Measurements from ENCODE around the gene ZDHHC5.
"Not testable (repeated sequence)": the region's sequence is repeated elsewhere in the genome, so short reads cannot be mapped to it uniquely, and the experiment has no call there.

The ZDHHC5 gene

DNA sequence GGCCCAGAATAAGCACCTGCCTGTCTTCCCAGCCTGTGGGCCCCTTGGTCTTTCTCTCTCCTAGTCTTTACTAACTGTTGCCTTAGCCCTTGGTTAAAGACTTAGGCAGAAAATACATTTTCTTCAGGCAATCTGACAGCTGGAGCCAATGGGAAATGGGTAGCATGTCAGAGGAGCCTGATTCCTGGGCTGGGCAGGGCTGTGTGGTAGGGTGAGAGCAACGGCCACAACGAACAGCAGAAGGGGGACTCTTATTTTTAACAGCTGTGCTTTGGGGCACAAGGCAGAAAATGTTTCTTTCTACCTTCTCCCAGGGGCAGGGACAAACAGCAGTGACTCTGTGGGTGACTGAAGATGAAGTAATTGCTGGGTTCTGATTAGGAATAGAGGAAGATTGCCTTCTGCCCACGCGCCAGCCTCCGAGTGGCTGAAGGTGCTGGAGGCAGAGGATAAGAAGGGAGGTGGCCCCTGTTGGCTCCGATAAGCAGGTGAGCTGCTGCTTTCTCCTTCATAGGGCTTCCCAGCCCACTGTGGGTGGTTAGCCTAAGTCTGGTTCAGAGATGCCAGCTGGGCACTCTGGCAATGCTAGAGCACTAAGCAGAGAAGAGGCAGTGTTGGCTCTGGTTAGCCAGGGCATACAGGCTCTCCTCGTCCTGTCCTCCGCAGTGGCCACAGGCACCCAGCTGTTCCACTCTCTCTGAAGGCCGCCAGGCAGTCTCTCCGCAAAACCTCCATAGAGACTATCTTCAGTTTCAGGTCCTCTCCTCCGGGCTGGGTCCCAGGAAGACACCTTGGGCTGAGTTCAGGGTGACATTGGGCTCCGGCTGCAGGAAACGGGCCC, 19.7 kb upstream of the ZDHHC5 start:
- H3K27ac Mint-ChIP-seq: peak overlapping the region; percentile 84 to 93
- ATAC-seq (replicated peaks): no peak
- H3K9me3 Mint-ChIP-seq: no peaks in the 10 kb centered on the region
- H3K4me3 Mint-ChIP-seq: peak overlapping the region; percentile 90 to 92
- H3K36me3 Mint-ChIP-seq (ENCODE audit: insufficient read depth): peaks cover 6% of the 10 kb centered on the region
- H3K27me3 Mint-ChIP-seq: peaks cover 33 to 65% of the 10 kb centered on the region in 2 donors
- no peak for DNase-seq
- H3K4me1 Mint-ChIP-seq (ENCODE audit: low read depth in 2 of 2): peaks cover 24% of the 10 kb centered on the region in 2 donors

DNA sequence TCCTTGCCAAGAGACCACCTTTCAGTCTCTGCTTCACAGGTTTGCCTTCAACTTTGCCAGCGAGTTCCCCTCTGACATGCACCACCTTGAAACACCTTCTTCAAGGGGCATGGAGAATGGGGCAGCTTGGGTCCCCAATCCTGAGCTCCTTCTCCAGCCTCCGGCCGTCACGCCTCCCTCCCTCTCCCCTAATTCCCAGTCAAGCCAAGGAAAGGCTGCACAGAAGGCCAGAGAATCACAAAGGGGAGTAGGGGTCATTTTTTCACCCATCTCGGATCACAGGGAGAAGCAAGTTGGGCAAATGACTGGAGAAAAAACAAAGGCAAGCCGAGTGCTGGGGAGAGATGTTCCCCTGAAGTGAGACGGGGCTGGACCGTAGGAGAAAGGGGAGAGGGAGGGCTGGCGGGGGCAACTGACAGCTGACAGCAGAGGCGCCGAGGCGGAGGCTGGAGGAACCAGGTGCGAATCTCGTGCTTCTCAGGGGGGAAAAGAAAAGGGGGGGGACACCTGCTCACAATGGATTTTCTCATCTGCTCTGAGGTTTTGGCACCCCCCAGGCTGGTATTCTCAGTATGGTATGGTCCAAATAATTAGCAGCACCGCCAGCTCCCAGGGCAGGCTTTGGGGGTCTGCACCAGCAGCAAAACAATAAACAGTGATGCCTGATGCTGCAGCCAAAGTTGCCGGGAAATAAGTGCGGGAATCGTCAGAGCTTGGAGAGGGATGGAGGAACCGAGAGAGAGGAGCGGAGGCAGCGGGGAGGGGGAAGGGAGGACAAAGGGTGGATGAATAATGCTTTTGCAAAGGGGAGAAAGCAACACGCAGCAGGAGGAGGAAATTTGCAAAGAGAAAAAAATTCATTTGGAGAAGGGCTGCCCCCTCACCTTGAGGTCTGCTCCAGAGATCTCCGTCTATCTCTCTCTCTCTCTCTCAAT, 18.8 kb upstream of the ZDHHC5 start:
- ATAC-seq (replicated peaks) (peak; percentile 6), DNase-seq (no peak)
- Mint-ChIP-seq H3K27ac (peak overlapping the region; percentile 84 to 93), H3K9me3 (no peaks in the 10 kb centered on the region), H3K4me1 (ENCODE audit: low read depth in 2 of 2) (peaks cover 24% of the 10 kb centered on the region in 2 donors), H3K27me3 (peaks cover 25 to 56% of the 10 kb centered on the region in 2 donors), H3K36me3 (ENCODE audit: insufficient read depth) (peaks cover 6% of the 10 kb centered on the region), H3K4me3 (peak overlapping the region; percentile 90 to 92)

DNA sequence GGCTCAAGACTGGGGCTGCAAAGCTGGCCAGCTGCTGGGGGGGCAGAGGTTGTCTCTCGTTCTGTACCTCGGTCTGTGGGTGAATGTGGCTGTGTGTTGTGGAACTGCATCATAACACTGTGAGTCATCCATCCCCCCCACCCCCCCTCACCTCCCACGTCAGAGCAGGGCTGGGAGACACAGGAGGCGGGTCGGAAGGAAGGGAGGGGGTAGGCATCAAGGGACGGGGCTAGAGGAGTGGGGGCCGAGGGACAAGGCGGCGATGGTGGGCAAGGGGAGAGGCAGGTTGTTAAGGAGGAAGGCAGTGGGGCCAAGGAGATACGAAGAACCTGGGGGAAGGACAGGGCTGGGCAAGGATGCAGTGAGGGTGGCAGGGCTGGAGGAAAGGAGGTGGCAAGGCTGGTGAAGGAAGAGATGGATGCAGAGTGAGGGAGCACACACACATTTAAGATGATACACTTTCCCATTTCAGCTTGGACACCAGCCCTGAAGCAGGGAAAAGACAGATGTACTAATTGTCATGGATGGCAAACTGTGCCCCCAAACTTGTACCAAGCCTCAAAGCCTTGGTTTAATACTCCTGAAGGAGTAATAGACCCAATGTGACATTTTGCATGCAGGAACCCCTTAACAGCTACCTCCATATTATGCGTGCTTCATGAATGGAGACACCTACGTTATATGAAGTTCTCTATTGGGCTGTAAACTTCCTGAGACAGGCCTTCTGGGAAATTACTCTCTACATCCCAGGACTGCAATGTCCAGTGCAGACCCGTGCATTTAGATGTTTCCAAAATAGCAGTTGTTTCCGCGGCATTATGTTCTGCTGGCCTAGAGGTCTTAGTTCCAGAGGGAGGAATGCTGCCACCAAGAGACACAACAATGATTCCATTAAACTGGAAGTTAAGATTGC, 17.8 kb upstream of the ZDHHC5 start, which contains the start of gene YPEL4:
YPEL4 (minus strand) TSS at position 87 of the 913 bp plus-strand sequence. CDS start 2,805 bp downstream, outside the sequence.
- ATAC-seq (replicated peaks): peak; percentile 86
- Mint-ChIP-seq H3K4me1 (ENCODE audit: low read depth in 2 of 2) (peaks cover 24% of the 10 kb centered on the region in 2 donors), H3K27me3 (peaks cover 25 to 46% of the 10 kb centered on the region in 2 donors)

DNA sequence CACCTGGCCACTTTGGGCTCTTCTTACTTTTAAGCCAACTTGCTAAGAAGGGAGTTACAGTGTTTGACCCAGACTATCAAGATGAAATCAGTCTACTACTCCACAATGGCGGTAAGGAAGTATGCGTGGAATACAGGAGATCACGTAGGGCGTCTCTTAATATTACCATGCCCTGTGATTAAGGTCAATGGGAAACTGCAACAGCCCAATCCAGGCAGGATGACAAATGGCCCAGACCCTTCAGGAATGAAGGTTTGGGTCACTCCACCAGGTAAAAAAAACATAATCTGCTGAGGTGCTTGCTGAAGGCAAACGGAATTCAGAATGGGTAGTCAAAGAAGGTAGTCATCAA, 17.2 kb upstream of the ZDHHC5 start:
- ATAC-seq (replicated peaks) (no peak), DNase-seq (no peak)
- Mint-ChIP-seq H3K4me1 (ENCODE audit: low read depth in 2 of 2) (peaks cover 24% of the 10 kb centered on the region in 2 donors), H3K27ac (peak overlapping the region; percentile 84 to 93), H3K27me3 (peaks cover 23 to 40% of the 10 kb centered on the region in 2 donors), H3K4me3 (no peak overlapping the region), H3K9me3 (no peaks in the 10 kb centered on the region), H3K36me3 (ENCODE audit: insufficient read depth) (peaks cover 6% of the 10 kb centered on the region)

More for the DNA sequence above, 17.8 kb upstream of the ZDHHC5 start, which contains the start of gene YPEL4:
- peak within 1 kb of the TSS; percentile 84 to 93 for H3K27ac Mint-ChIP-seq
- peak within 1 kb of the TSS; percentile 90 to 92 for H3K4me3 Mint-ChIP-seq
- DNase-seq: peak; percentile 58 to 63 (median 62)
- peaks cover 6% of the 10 kb centered on the region for H3K36me3 Mint-ChIP-seq (ENCODE audit: insufficient read depth)
- H3K9me3 Mint-ChIP-seq: no peaks in the 10 kb centered on the region

DNA sequence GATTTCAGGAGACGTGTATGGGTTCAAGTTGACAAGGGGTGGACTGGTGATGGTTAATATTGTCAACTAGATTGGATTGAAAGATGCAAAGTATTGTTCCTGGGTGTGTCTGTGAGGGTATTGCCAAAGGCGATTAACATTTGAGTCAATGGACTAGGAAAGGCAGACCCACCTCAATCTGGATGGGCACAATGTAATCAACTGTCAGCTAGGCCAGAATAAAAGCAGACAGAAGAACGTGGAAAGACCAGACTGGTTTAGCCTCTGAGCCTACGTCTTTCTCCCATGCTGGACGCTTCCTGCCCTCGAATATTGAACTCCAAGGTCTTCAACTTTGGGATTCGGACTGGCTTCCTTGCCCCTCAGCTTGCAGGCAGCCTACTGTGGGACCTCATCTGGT, 16.5 kb upstream of the ZDHHC5 start:
- H3K27ac Mint-ChIP-seq: no peak overlapping the region
- peaks cover 21 to 22% of the 10 kb centered on the region in 2 donors for H3K4me1 Mint-ChIP-seq (ENCODE audit: low read depth in 2 of 2)
- peaks cover 5% of the 10 kb centered on the region for H3K36me3 Mint-ChIP-seq (ENCODE audit: insufficient read depth)
- H3K9me3 Mint-ChIP-seq: no peaks in the 10 kb centered on the region
- DNase-seq: no peak
- no peak for ATAC-seq (replicated peaks)
- H3K27me3 Mint-ChIP-seq: peaks cover 16 to 33% of the 10 kb centered on the region in 2 donors
- H3K4me3 Mint-ChIP-seq: no peak overlapping the region

DNA sequence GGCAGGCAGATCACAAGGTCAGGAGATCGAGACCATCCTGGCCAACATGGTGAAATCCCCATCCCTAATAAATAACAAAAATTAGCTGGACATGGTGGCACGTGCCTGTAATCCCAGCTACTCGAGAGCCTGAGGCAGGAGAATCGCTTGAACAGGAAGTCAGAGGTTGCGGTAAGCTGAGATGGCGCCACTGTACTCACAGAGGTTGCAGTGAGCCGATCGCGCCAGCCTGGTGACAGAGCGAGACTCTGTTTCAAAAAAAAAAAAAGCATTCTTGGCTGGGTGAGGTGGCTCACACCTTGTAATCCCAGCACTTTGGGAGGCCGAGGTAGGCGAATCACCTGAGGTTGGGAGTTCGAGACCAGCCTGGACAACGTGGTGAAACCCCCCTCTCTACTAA, 15.7 kb upstream of the ZDHHC5 start:
- H3K36me3 Mint-ChIP-seq (ENCODE audit: insufficient read depth); H3K9me3 Mint-ChIP-seq: not testable (repeated sequence)
- Mint-ChIP-seq H3K4me1 (ENCODE audit: low read depth in 2 of 2) (peaks cover 21 to 24% of the 10 kb centered on the region in 2 donors), H3K27ac (peak overlapping the region; percentile 82 to 91), H3K4me3 (peak overlapping the region; percentile 40 to 48), H3K27me3 (peaks cover 8 to 25% of the 10 kb centered on the region in 2 donors)
- ATAC-seq (replicated peaks) (peak; percentile 31), DNase-seq (peak in 2 of 3 experiments; percentile 30 to 32)

DNA sequence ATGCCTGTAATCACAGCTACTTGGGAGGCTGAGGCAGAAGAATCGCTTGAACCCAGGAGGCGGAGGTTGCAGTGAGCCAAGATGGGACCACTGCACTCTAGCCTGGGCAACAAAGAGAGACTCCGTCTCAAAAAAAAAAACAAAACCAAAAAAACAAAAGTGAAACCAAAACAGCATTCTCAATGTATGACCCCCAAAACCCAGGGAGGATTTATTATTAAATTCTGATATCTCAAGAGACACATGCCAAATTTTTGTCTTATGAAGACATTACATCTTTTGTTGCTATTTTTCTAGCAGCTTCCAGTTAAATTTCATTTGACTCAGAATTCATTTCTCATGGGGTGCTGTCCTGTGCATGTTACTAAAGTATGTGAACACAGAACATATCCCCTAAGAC, 15.3 kb upstream of the ZDHHC5 start:
- Mint-ChIP-seq H3K27me3 (peaks cover 3 to 21% of the 10 kb centered on the region in 2 donors), H3K36me3 (ENCODE audit: insufficient read depth) (peaks cover 8% of the 10 kb centered on the region), H3K9me3 (no peaks in the 10 kb centered on the region), H3K4me3 (peak overlapping the region; percentile 40 to 48), H3K4me1 (ENCODE audit: low read depth in 2 of 2) (peaks cover 26 to 28% of the 10 kb centered on the region in 2 donors), H3K27ac (peak overlapping the region; percentile 82 to 91)
- ATAC-seq (replicated peaks): no peak
- DNase-seq: no peak

DNA sequence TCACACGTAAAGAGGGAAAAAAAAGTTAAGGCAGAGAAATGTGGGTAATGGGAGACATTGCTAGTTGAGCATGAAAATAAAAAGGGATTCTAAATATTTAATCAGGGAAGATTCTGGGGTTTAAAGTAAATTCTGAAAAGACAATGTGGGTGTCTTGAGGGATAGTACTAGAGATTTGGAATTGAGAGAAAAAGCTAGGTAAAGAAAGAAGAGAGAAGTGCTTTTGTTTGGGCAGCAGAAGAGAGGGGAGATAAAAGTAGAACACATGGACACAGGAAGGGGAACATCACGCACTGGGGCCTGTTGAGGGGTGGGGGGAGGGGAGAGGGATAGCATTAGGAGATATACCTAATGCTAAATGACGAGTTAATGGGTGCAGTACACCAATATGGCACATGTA, 14.8 kb upstream of the ZDHHC5 start:
- DNase-seq (no peak), ATAC-seq (replicated peaks) (no peak)
- Mint-ChIP-seq H3K4me1 (ENCODE audit: low read depth in 2 of 2) (peaks cover 29 to 33% of the 10 kb centered on the region in 2 donors), H3K36me3 (ENCODE audit: insufficient read depth) (peaks cover 9% of the 10 kb centered on the region), H3K9me3 (no peaks in the 10 kb centered on the region), H3K27ac (peak overlapping the region; percentile 82 to 91), H3K4me3 (no peak overlapping the region), H3K27me3 (peaks cover 0 to 16% of the 10 kb centered on the region in 2 donors)

DNA sequence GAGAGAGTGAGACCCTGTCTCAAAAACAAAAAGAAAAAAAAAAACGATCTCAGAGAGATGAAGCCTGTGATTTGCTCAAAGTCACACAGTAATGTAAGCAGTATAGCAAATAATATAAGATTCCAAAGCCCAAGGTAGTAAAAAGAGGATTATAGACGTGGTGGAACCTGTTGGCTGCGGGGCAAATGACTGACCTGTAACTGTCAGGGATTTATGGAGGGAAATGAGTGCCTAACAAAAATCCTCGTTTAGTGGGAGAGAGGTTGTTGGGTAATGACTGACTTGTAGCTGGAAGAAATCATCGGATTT, 11.1 kb upstream of the ZDHHC5 start:
- Mint-ChIP-seq H3K9me3 (no peaks in the 10 kb centered on the region), H3K36me3 (ENCODE audit: insufficient read depth) (peaks cover 35% of the 10 kb centered on the region), H3K27me3 (no peaks in the 10 kb centered on the region), H3K27ac (peak overlapping the region; percentile 86 to 96), H3K4me1 (ENCODE audit: low read depth in 2 of 2) (peaks cover 21 to 25% of the 10 kb centered on the region in 2 donors), H3K4me3 (peak overlapping the region; percentile 96 to 98)
- DNase-seq: no peak
- no peak for ATAC-seq (replicated peaks)

DNA sequence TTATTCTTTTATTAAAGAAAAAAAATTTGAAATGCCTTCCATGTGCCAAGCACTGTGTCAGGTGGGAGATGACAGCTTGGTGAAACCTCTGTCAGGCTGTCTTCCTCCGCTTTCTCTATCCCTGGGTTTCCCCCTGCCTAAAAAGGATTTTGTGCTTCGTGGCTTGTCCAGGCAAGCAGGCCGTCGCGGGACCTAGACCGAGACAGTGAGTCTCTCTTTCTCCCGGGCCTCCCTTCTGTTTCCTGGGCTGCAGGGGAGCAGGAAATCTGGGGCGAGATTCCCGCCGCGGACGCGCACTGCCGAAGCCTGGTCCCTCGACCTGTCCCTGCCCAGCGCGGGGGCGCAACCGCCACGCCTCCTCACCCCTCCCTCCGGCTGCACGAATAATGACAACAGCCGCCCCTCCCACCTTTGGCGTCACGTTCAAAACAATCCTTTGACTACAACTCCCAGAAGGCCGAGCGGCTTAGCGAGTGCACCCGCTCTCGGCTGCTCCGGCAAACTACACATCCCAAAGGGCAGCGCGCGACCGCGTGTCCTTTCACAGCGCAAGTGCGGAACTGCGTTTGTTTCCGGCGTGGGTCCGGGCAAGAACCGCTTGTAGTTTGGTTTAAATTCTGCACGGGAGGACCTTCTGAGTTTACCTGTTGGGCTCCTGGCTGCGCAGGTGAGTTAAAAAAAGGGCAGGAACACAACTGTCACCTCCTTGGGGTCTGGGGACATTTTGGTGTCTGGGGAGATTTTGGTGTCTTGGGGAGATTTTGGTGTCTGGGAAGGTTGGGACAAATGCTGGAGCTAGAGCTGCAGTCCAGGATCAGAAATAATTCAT, 10.5 kb upstream of the ZDHHC5 start, which contains the start of gene CLP1:
CLP1 (plus strand) TSS at position 569 of the 829 bp plus-strand sequence. CDS start 1,715 bp downstream, outside the sequence.
- Mint-ChIP-seq H3K27me3 (no peaks in the 10 kb centered on the region), H3K27ac (peak within 1 kb of the TSS; percentile 86 to 96), H3K4me1 (ENCODE audit: low read depth in 2 of 2) (peaks cover 21 to 25% of the 10 kb centered on the region in 2 donors), H3K9me3 (no peaks in the 10 kb centered on the region), H3K4me3 (peak within 1 kb of the TSS; percentile 96 to 98), H3K36me3 (ENCODE audit: insufficient read depth) (peaks cover 38% of the 10 kb centered on the region)
- ATAC-seq (replicated peaks) (peak; percentile 95), DNase-seq (peak; percentile 98 to 99 (median 98))

DNA sequence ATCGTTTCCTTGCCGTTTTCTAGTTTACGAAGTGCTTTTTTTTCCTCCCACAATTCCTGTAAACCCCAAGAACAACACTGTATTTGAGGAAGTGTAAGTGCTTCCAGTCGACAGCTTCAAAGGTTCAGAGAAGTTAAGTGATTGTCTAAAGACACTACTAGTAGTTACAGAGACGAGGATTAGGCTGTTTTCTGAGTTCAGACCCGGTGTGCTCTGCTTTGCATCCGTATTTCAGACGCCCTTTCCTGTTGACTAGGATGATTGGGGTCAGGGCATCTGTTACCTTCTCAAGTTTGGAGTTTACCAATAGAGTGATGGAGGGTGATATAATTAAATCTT, 9.9 kb upstream of the ZDHHC5 start:
- H3K27me3 Mint-ChIP-seq: no peaks in the 10 kb centered on the region
- DNase-seq: no peak
- H3K27ac Mint-ChIP-seq: peak overlapping the region; percentile 86 to 96
- H3K4me3 Mint-ChIP-seq: peak overlapping the region; percentile 96 to 98
- peaks cover 42% of the 10 kb centered on the region for H3K36me3 Mint-ChIP-seq (ENCODE audit: insufficient read depth)
- H3K9me3 Mint-ChIP-seq: no peaks in the 10 kb centered on the region
- H3K4me1 Mint-ChIP-seq (ENCODE audit: low read depth in 2 of 2): peaks cover 21 to 26% of the 10 kb centered on the region in 2 donors
- peak; percentile 28 for ATAC-seq (replicated peaks)

DNA sequence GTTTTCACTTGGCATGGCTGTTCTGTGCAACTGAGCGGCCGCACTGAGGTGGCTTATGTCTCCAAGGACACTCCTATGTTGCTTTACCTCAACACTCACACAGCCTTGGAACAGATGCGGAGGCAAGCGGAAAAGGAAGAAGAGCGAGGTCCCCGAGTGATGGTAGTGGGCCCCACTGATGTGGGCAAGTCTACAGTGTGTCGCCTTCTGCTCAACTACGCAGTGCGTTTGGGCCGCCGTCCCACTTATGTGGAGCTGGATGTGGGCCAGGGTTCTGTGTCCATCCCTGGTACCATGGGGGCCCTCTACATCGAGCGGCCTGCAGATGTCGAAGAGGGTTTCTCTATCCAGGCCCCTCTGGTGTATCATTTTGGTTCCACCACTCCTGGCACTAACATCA, 8.2 kb upstream of the ZDHHC5 start:
- Mint-ChIP-seq H3K4me3 (no peak overlapping the region), H3K27ac (peak overlapping the region in 1 of 2 donors; percentile 56), H3K4me1 (ENCODE audit: low read depth in 2 of 2) (peaks cover 20 to 24% of the 10 kb centered on the region in 2 donors), H3K27me3 (no peaks in the 10 kb centered on the region), H3K9me3 (no peaks in the 10 kb centered on the region), H3K36me3 (ENCODE audit: insufficient read depth) (peaks cover 42% of the 10 kb centered on the region)
- DNase-seq (no peak), ATAC-seq (replicated peaks) (no peak)

Measured in effector memory CD8-positive, alpha-beta T cell (primary cell).